ENCODE data around the gene ABCD4. TPM values are rescaled to one million over a fixed set of nuclear protein-coding genes. Genes with fewer than 3 reads are reported as not detected.

ABCD4 gene
- polyA plus RNA-seq, 1 of the 3 experiments (the other 2 are of a cell fraction), result 37.0 TPM

- H3K9me3 ChIP-seq, result no peaks in the 10 kb centered on the region
- CTCF ChIA-PET, result interaction anchor here (1.2 to 4.0 kb wide), 10 partner anchors 10 to 220 kb away, joined by 4 to 35 read pairs (median 15); partner anchors contain the start of genes ABCD4 and VSX2
- no peak overlapping the region for H3K4me3 ChIP-seq (ENCODE audit: low read depth in 2 of 2, low read length in 1 of 2)
- H3F3A ChIP-seq (replicated peaks; ENCODE audit: insufficient read depth), result no peaks in the 10 kb centered on the region
- no peak overlapping the region for H3K4me2 ChIP-seq
- peaks cover 0 to 16% of the 10 kb centered on the region in 2 experiments; a peak in 1 of 4 replicates for H3K4me1 ChIP-seq (ENCODE audit: control insufficient read depth in 1 of 2, insufficient read depth in 2 of 2, low read depth in 1 of 2, low read length in 1 of 2)
- peaks cover 44% of the 10 kb centered on the region for H3K27me3 ChIP-seq (ENCODE audit: insufficient read depth)
- no peaks in the 10 kb centered on the region for H3K9me2 ChIP-seq
- H3K79me2 ChIP-seq (ENCODE audit: insufficient read depth), result no peaks in the 10 kb centered on the region
- DNase-seq, result no peak
- H4K20me1 ChIP-seq (ENCODE audit: insufficient read depth), result no peaks in the 10 kb centered on the region
- H2AFZ ChIP-seq (ENCODE audit: low read depth), result no peak overlapping the region
- no peak overlapping the region for H3K27ac ChIP-seq (ENCODE audit: low read depth in 2 of 2, low read length in 1 of 2)
- H3K36me3 ChIP-seq (replicated peaks in 1 of 2; ENCODE audit: control insufficient read depth in 1 of 2, insufficient read depth in 2 of 2, low read length in 1 of 2), result no peaks in the 10 kb centered on the region
- POLR2A ChIA-PET, result interaction anchor here (0.8 kb wide), 1 partner anchor 44 kb away, joined by 3 read pairs; the partner anchor contains the start of gene ABCD4
- TF ChIP-seq IRF3 (IDR thresholded peaks at IDR 0.05; ENCODE audit: low read depth, low read length), result no peak
- TF ChIP-seq ZBTB33 (IDR thresholded peaks at IDR 0.05; ENCODE audit: borderline replicate concordance, low read depth), result no peak
- TF ChIP-seq GATA2 (CRISPR knock-in tag; IDR thresholded peaks at IDR 0.05), result no peak
- no peak for TF ChIP-seq RAD21 (IDR thresholded peaks at IDR 0.05; ENCODE audit: low read length)
- TF ChIP-seq FOXJ3 (CRISPR knock-in tag; IDR thresholded peaks at IDR 0.05), result no peak
- no peak for TF ChIP-seq USF1 (IDR thresholded peaks at IDR 0.05; ENCODE audit: borderline replicate concordance, low read depth)
- TF ChIP-seq EP300 (IDR thresholded peaks at IDR 0.05; ENCODE audit: borderline replicate concordance in 1 of 2, low read depth in 1 of 2, low read length in 1 of 2), result no peak
- TF ChIP-seq CTCF (IDR thresholded peaks at IDR 0.05), result no peak
- no peak for TF ChIP-seq REST (IDR thresholded peaks at IDR 0.05; ENCODE audit: low read depth, low read length)
- no peak for TF ChIP-seq TCF12 (IDR thresholded peaks at IDR 0.05)
- H3K9ac ChIP-seq, result no peak overlapping the region
- WGBS (ENCODE audit: low lambda C conversion rate), result 97% methylated on average over 3 of the region's 3 CpGs
These were observed 44.0 kb downstream of the ABCD4 start for GRCh38 chr14:74258764-74259035.

All from SK-N-SH (cell line).